Endothelial cell of umbilical vein (primary cell): ENCODE results near the gene MIXL1. TPM values are rescaled to one million over a fixed set of nuclear protein-coding genes. Genes with fewer than 3 reads are reported as not detected.
A peak's percentile ranks its signal among the peaks of the same experiment; 100 is the strongest.

Experiments used
- BruUV-seq: library from RNA; stranded (reverse); fragments of 400-500 nt; replicated peaks from 2 replicates; lab custom pipeline; 2021; lab: Mats Ljungman, UMichigan
- CTCF ChIA-PET: fragments of 300-600, 350-600 bp; sonication (Branson Sonifier 250); formaldehyde crosslinking; loops from one replicate; lab custom pipeline; 2021; ENCODE audit warnings: antibody characterized with exemption, inconsistent platforms; lab: Charles Lee
- POLR2A ChIA-PET: fragments of 300-600, 350-600 bp; sonication (Branson Sonifier 250); formaldehyde crosslinking; loops from one replicate; lab custom pipeline; 2021; ENCODE audit warnings: antibody characterized with exemption, inconsistent platforms; lab: Charles Lee
- DNase-seq: peaks from one replicate; pipeline ENCODE4 v3.0.0-alpha.2; 2011; ENCODE audit warnings: low read depth, low spot score
- FAIRE-seq: peaks from 2 replicates; lab custom pipeline; 2011; peaks lifted over from hg19 to GRCh38; lab: Jason Lieb, UNC
- H2AFZ ChIP-seq: 2 replicates; pipeline ENCODE4 v1.6.0; 2012; ENCODE audit warnings: low read depth, low read length, control low read depth, inconsistent platforms
- H3K27ac ChIP-seq: 2 replicates; pipeline ENCODE4 v1.5.1; 2011; ENCODE audit warnings: low read depth, mild to moderate bottlenecking, control low read depth, low read length, moderate library complexity; ENCODE audit not compliant: insufficient read depth
- H3K27me3 ChIP-seq, 2 experiments: 2 replicates each; pipeline versions ENCODE4 v1.6.0 to v1.6.1; 2011; ENCODE audit warnings: low read length in 2 of 2, mixed read lengths in 1 of 2; ENCODE audit not compliant: control insufficient read depth in 2 of 2, insufficient read depth in 2 of 2
- H3K36me3 ChIP-seq, 2 experiments: 2 replicates in 1 of 2; 3 replicates in 1 of 2; pipeline ENCODE4 v1.5.1; 2011; ENCODE audit warnings: low read length in 2 of 2, mild to moderate bottlenecking in 1 of 2, moderate library complexity in 1 of 2; ENCODE audit not compliant: control insufficient read depth in 2 of 2, insufficient read depth in 2 of 2; ENCODE audit errors: extremely low read depth in 1 of 2
- H3K4me1 ChIP-seq: 3 replicates; pipeline ENCODE4 v1.5.1; 2011; ENCODE audit warnings: mild to moderate bottlenecking, low read length; ENCODE audit not compliant: control insufficient read depth, insufficient read depth; ENCODE audit errors: extremely low read depth
- H3K4me2 ChIP-seq: 2 replicates; pipeline ENCODE4 v1.6.1; 2011; ENCODE audit warnings: low read length, control low read depth, mixed read lengths; ENCODE audit not compliant: insufficient read depth
- H3K4me3 ChIP-seq, 3 experiments: fragments of 200-600 bp in 1 of 3; sonication (generic), shearing (Covaris generic) in 1 of 3; replicated peaks in 1 of 3; 2 replicates each; pipeline ENCODE4 v1.5.1; 2011 to 2016; ENCODE audit warnings: control low read depth in 3 of 3, low read length in 3 of 3, mild to moderate bottlenecking in 2 of 3, inconsistent platforms in 1 of 3, low read depth in 1 of 3, moderate library complexity in 1 of 3; ENCODE audit not compliant: insufficient read depth in 1 of 3
- H3K79me2 ChIP-seq: 2 replicates; pipeline ENCODE4 v1.6.0; 2012; ENCODE audit warnings: low read length, inconsistent platforms; ENCODE audit not compliant: control insufficient read depth, insufficient read depth
- H3K9ac ChIP-seq: replicated peaks from 2 replicates; pipeline ENCODE3; 2011; ENCODE audit warnings: low read length, control low read depth; ENCODE audit not compliant: insufficient read depth; ENCODE audit errors: extremely low read depth
- H3K9me1 ChIP-seq: replicated peaks from 3 replicates; pipeline ENCODE4 v1.6.0; 2011; ENCODE audit warnings: mild to moderate bottlenecking, low read length; ENCODE audit not compliant: control insufficient read depth, insufficient read depth; ENCODE audit errors: extremely low read depth
- H3K9me3 ChIP-seq: replicated peaks from 2 replicates; pipeline ENCODE4 v1.5.1; 2012; ENCODE audit warnings: low read length, inconsistent platforms; ENCODE audit not compliant: control insufficient read depth, insufficient read depth
- H4K20me1 ChIP-seq: replicated peaks from 2 replicates; pipeline ENCODE3; 2011; ENCODE audit warnings: mild to moderate bottlenecking, low read length; ENCODE audit not compliant: control insufficient read depth, insufficient read depth; ENCODE audit errors: extremely low read depth
- CTCF ChIP-seq, 2 donors: IDR thresholded peaks; 1 replicate in 1 of 2; 2 replicates in 1 of 2; pipeline ENCODE4 v1.5.1; 2011; ENCODE audit warnings: low read length in 2 of 2, mild to moderate bottlenecking in 2 of 2, moderate library complexity in 2 of 2, control low read depth in 1 of 2, inconsistent platforms in 1 of 2, low read depth in 1 of 2; ENCODE audit not compliant: insufficient read depth in 1 of 2; ENCODE audit errors: extremely low read depth in 1 of 2
- EZH2 ChIP-seq: IDR thresholded peaks from 2 replicates; pipeline ENCODE4 v1.6.1; 2012; ENCODE audit warnings: borderline replicate concordance, low read depth, mild to moderate bottlenecking, moderate library complexity, low read length, inconsistent platforms; ENCODE audit not compliant: severe bottlenecking
- FOS ChIP-seq: IDR thresholded peaks from 2 replicates; pipeline ENCODE4 v1.6.1; 2011; ENCODE audit warnings: mild to moderate bottlenecking, low read length, moderate library complexity, borderline replicate concordance; ENCODE audit not compliant: insufficient read depth
- GATA2 ChIP-seq: IDR thresholded peaks from 2 replicates; pipeline ENCODE4 v1.7.0; 2011; ENCODE audit warnings: low read depth, mild to moderate bottlenecking, moderate library complexity, mixed read lengths, low read length; ENCODE audit not compliant: insufficient read length, insufficient read depth
- JUN ChIP-seq: IDR thresholded peaks from 2 replicates; pipeline ENCODE4 v1.6.1; 2011; ENCODE audit warnings: borderline replicate concordance, low read depth; ENCODE audit not compliant: insufficient read length, insufficient read depth
- MYC ChIP-seq: IDR thresholded peaks from one replicate; pipeline ENCODE4 v1.6.1; 2011; ENCODE audit warnings: mild to moderate bottlenecking, low read depth, low read length
- POLR2A ChIP-seq: IDR thresholded peaks from 2 replicates; pipeline ENCODE4 v1.6.1; 2012; ENCODE audit warnings: low read depth, mild to moderate bottlenecking, control low read depth, low read length
- POLR2AphosphoS5 ChIP-seq: IDR thresholded peaks from 2 replicates; pipeline ENCODE4 v1.6.1; 2012; ENCODE audit warnings: low read depth, mild to moderate bottlenecking, control low read depth, low read length, moderate library complexity; ENCODE audit not compliant: insufficient read depth
- dilution Hi-C: fragments of 300-500 bp; cut with MboI; formaldehyde crosslinking; loops from one replicate; pipeline ENCODE4 v1.15.0; 2019; ENCODE audit warnings: low sequenced_read_pairs; ENCODE audit not compliant: extremely low pct_ligation_motif_present
- intact Hi-C: fragments of 100-400 bp; cut with micrococcal nuclease; formaldehyde crosslinking; loops from one replicate; pipeline ENCODE4 v1.10.0; 2022
- polyA plus RNA-seq, 4 experiments: library from polyadenylated mRNA; depleted of rRNA in 3 of 4; stranded (reverse) in 3 of 4; unstranded in 1 of 4; fragments of >200 nt; gene quantifications; 2 replicates each; pipeline versions ENCODE4 v1.2.1 to v1.2.3, GENCODE V29; 2011 to 2012; ENCODE audit warnings: missing spikeins in 1 of 4
- total RNA-seq: library from RNA; stranded (reverse); gene quantifications from 2 replicates; pipeline ENCODE4 v1.2.3, GENCODE V29; 2021
- TF ChIP-seq, protein P1 (sequence below): IDR thresholded peaks from 2 replicates; pipeline ENCODE4 v1.6.1; 2011; ENCODE audit not compliant: insufficient read depth, insufficient read length

MIXL1 gene
- total and polyA plus RNA-seq, 2 donors (not counting 3 experiments of a cell fraction or from before 2014, with no cell fraction given): 0.58 to 1.2 TPM

DNA sequence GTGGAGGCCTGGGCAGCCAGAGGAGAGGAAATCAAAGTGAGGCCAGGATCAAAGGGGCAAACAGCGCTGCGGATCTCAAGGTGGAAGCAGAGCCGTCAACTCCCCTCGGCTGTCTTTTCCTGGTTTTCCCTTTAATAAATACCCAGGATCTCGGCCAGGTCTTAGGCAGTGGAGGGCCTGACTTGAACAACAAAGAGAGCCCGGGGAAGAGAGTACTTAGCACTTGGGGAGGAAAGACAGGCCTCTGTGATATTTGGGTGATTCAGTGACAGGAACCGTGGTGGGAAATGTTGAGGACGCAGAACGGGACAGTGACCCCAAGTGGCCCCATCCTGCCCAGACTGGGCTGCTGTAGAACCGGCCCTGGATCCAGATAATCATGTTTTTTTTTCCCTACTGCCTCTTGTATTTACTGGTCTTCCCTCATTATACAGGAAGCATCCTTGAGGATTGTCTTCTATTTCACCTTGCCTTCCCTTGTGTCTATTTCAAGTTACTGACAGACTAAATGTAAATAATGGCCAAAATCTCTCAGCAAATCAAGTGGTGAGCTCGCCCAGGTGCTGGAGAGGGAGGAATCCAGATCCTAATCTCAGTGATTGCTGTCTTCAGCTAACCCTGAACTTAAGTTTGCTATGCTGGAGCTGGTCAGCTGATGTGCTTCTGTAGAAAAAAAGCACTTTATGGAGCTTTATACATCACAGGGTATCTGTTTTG is 2.8 kb upstream of the MIXL1 start:
- ChIA-PET CTCF (interaction anchor here (1.1 to 1.4 kb wide), 2 partner anchors 18 to 95 kb away, joined by 3 read pairs; no protein-coding TSS in a partner anchor), POLR2A (no interaction called here)
- H4K20me1 ChIP-seq: no peaks in the 10 kb centered on the region
- no peaks in the 10 kb centered on the region for H3K9me1 ChIP-seq
- H3K9me3 ChIP-seq: no peaks in the 10 kb centered on the region
- dilution Hi-C loops (no loop called here), intact Hi-C loops (no loop called here)
- H3K27ac ChIP-seq: no peak overlapping the region
- no peaks in the 10 kb centered on the region for H3K27me3 ChIP-seq
- FAIRE-seq (no peak), DNase-seq (no peak)
- no peak overlapping the region for H3K4me2 ChIP-seq
- no TSS peak for BruUV-seq
- H3K36me3 ChIP-seq: no peaks in the 10 kb centered on the region
- peak overlapping the region; percentile 3 for H2AFZ ChIP-seq
- H3K79me2 ChIP-seq: no peaks in the 10 kb centered on the region
- H3K4me1 ChIP-seq: peaks cover 3% of the 10 kb centered on the region
- H3K4me3 ChIP-seq: no peak overlapping the region
- H3K9ac ChIP-seq: no peak overlapping the region
- TF ChIP-seq, protein P1, sequence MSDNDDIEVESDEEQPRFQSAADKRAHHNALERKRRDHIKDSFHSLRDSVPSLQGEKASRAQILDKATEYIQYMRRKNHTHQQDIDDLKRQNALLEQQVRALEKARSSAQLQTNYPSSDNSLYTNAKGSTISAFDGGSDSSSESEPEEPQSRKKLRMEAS: no peak
- TF ChIP-seq CTCF (IDR thresholded peaks at IDR 0.05; ENCODE audit: extremely low read depth in 1 of 2, insufficient read depth in 1 of 2, low read depth in 1 of 2, low read length in 2 of 2) (no peak), GATA2 (no peak), POLR2A (no peak), JUN (no peak), EZH2 (no peak), FOS (no peak), POLR2AphosphoS5 (no peak), MYC (no peak)
